ENCODE data around the gene EMC8. TPM values are rescaled to one million over a fixed set of nuclear protein-coding genes. Genes with fewer than 3 reads are reported as not detected.

Gene EMC8
- total RNA-seq, 2 donors from 2014 or later: 30.2 to 38.8 TPM

GRCh38 chr16:85822145-85822544 lies 22.8 kb upstream of the EMC8 start:
- Histone ChIP-seq H3K36me3 (no peaks in the 10 kb centered on the region), H3K4me3 (no peak overlapping the region), H3K27me3 (replicated peaks; ENCODE audit: insufficient read depth) (peaks cover 5% of the 10 kb centered on the region), H3K4me1 (replicated peaks) (no peaks in the 10 kb centered on the region), H3K9me3 (no peaks in the 10 kb centered on the region), H3K27ac (no peak overlapping the region)
- TF ChIP-seq, protein P1, sequence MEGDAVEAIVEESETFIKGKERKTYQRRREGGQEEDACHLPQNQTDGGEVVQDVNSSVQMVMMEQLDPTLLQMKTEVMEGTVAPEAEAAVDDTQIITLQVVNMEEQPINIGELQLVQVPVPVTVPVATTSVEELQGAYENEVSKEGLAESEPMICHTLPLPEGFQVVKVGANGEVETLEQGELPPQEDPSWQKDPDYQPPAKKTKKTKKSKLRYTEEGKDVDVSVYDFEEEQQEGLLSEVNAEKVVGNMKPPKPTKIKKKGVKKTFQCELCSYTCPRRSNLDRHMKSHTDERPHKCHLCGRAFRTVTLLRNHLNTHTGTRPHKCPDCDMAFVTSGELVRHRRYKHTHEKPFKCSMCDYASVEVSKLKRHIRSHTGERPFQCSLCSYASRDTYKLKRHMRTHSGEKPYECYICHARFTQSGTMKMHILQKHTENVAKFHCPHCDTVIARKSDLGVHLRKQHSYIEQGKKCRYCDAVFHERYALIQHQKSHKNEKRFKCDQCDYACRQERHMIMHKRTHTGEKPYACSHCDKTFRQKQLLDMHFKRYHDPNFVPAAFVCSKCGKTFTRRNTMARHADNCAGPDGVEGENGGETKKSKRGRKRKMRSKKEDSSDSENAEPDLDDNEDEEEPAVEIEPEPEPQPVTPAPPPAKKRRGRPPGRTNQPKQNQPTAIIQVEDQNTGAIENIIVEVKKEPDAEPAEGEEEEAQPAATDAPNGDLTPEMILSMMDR (IDR thresholded peaks at IDR 0.05): no peak
- TF ChIP-seq POLR2A (IDR thresholded peaks at IDR 0.05) (no peak), POLR2AphosphoS5 (IDR thresholded peaks at IDR 0.05) (no peak)
- WGBS: 86% methylated on average over 12 of the region's 12 CpGs
- intact Hi-C loops (cut with DNase I): loop anchor here (5.0 to 10.0 kb wide), 2 partner anchors 163 to 250 kb away; no protein-coding TSS in a partner anchor
- no peak for DNase-seq (ENCODE audit: low spot score)

DNA sequence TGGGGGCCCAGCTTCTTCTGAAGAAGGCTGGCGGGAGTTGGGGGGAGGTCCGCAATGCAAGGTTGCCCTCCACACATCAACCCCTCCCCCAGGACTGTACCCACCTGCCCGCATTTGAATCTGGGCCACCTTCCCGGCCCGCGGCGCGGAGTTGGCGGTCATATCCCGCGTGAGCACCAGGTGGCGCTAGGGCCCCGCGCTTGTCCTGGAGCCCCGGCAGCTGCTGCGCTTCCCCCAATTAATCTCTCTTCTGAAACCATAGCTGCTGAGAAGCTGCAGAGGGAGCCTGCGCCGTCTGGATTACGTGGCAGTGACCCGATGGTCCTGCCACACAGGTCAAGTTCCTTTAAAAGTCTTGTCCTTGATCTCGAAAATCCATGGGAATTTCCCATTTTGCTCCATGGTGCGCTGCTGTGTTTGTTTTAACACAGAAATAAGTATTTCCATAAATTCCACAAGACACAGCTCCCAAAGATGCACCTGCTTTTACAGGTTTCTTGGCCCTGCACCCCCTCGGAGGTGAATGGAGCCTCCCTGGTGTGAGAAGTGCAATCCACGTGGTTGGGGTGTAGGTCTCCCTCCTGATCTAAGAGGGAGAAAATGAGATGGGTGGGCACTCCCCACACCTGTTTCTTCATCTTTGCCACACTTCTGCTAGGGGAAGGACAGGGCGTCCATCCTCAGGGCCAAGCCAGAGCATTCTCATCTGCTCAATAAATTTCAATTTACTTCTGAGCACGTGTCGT lies 22.2 kb upstream of the EMC8 start:
- Histone ChIP-seq H3K4me3 (no peak overlapping the region), H3K36me3 (no peaks in the 10 kb centered on the region), H3K4me1 (replicated peaks) (no peaks in the 10 kb centered on the region), H3K27me3 (replicated peaks; ENCODE audit: insufficient read depth) (peaks cover 5% of the 10 kb centered on the region), H3K9me3 (no peaks in the 10 kb centered on the region), H3K27ac (no peak overlapping the region)
- TF ChIP-seq, protein P1 (IDR thresholded peaks at IDR 0.05): peak; percentile 91 to 97 (median 97)
- TF ChIP-seq POLR2A (IDR thresholded peaks at IDR 0.05): no peak
- peak; percentile 21 for TF ChIP-seq POLR2AphosphoS5 (IDR thresholded peaks at IDR 0.05)
- intact Hi-C loops (cut with DNase I): loop anchor here (2.0 to 10.0 kb wide), 4 partner anchors 163 to 697 kb away; no protein-coding TSS in a partner anchor
- WGBS: 11% methylated on average over 27 of the region's 27 CpGs
- peak; percentile 55 for DNase-seq (ENCODE audit: low spot score)

DNA sequence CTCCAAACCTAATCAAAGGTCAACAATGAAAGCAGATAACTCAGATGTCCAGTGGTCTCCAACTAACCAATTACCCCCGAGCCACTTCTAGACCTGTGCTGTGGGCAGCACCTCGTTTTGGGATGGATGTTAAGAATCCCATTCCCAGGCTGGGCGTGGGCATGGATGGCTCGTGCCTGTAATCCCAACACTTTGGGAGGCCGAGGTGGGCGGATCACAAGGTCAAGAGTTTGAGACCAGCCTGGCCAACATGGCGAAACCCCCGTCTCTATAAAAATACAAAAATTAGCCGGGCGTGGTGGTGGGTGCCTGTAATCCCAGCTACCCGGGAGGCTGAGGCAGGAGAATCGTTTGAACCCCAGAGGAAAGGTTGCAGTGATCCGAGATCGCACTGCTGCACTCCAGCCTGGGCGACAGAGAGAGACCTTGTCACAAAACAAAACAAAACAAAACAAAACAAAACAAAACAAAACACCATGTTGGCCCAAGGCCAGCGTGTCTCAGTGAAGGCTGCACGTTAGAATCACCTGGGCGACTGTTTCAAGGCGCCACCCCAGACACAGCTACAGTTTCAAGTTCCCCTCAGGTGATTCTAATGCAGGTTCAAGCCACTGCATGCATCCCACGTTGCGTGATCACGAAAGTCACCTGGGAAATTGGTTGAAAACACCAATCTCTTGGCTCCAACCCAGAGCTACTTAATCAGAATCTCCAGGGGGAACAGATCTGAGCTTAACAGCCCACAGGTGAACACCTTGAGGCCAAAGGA lies 21.4 kb upstream of the EMC8 start:
- intact Hi-C loops (cut with DNase I): loop anchor here (2.0 to 10.0 kb wide), 4 partner anchors 164 to 698 kb away; no protein-coding TSS in a partner anchor
- 69% methylated on average over 22 of the region's 22 CpGs for WGBS
- H3K9me3 ChIP-seq: no peaks in the 10 kb centered on the region
- no peaks in the 10 kb centered on the region for H3K36me3 ChIP-seq
- DNase-seq (ENCODE audit: low spot score): no peak
- H3K4me3 ChIP-seq: no peak overlapping the region
- TF ChIP-seq POLR2A (IDR thresholded peaks at IDR 0.05): no peak
- TF ChIP-seq, protein P1 (IDR thresholded peaks at IDR 0.05): no peak
- TF ChIP-seq POLR2AphosphoS5 (IDR thresholded peaks at IDR 0.05): no peak
- H3K4me1 ChIP-seq (replicated peaks): no peaks in the 10 kb centered on the region
- H3K27ac ChIP-seq: no peak overlapping the region
- peaks cover 5% of the 10 kb centered on the region for H3K27me3 ChIP-seq (replicated peaks; ENCODE audit: insufficient read depth)

- TF ChIP-seq POLR2A (IDR thresholded peaks at IDR 0.05): no peak
- TF ChIP-seq, protein P1 (IDR thresholded peaks at IDR 0.05): no peak
- TF ChIP-seq POLR2AphosphoS5 (IDR thresholded peaks at IDR 0.05): no peak
- Histone ChIP-seq H3K27ac (no peak overlapping the region), H3K36me3 (no peaks in the 10 kb centered on the region), H3K4me3 (no peak overlapping the region), H3K9me3 (no peaks in the 10 kb centered on the region), H3K4me1 (replicated peaks) (no peaks in the 10 kb centered on the region), H3K27me3 (replicated peaks; ENCODE audit: insufficient read depth) (peaks cover 4% of the 10 kb centered on the region)
- WGBS: 47% methylated on average over 6 of the region's 6 CpGs
- intact Hi-C loops (cut with DNase I): loop anchor here (2.0 to 10.0 kb wide), 4 partner anchors 165 to 699 kb away; no protein-coding TSS in a partner anchor
- no peak for DNase-seq (ENCODE audit: low spot score)
Observed at GRCh38 chr16:85819771-85820170, 20.4 kb upstream of the EMC8 start.
